Prostate gland (tissue), 2 donors: ENCODE results near the gene SOHLH1. TPM values are rescaled to one million over a fixed set of nuclear protein-coding genes. Genes with fewer than 3 reads are reported as not detected.
A peak's percentile ranks its signal among the peaks of the same experiment; 100 is the strongest.

Source experiments
- DNase-seq: peaks from one replicate; pipeline ENCODE4 v3.0.0-alpha.2; 2019; ENCODE audit warnings: low spot score
- H3K27ac ChIP-seq, 2 donors: fragments of 200-600 bp; sonication (generic); 2 replicates each; pipeline ENCODE4 v1.5.1; 2017 to 2019
- H3K27me3 ChIP-seq: fragments of 200-600 bp; sonication (generic); replicated peaks from 2 replicates; pipeline ENCODE4 v1.5.1; 2019; ENCODE audit not compliant: insufficient read depth
- H3K36me3 ChIP-seq, 2 donors: fragments of 200-600 bp; sonication (generic); 1 replicate in 1 of 2; 2 replicates in 1 of 2; pipeline versions ENCODE4 v1.5.1 to v1.8.1; 2017 to 2019
- H3K4me1 ChIP-seq: fragments of 200-600 bp; sonication (generic); replicated peaks from 2 replicates; pipeline ENCODE4 v1.5.1; 2019
- H3K4me3 ChIP-seq, 2 donors: fragments of 200-600 bp; sonication (generic); 2 replicates each; pipeline ENCODE4 v1.5.1; 2017 to 2019
- H3K9me3 ChIP-seq: fragments of 200-600 bp; sonication (generic); 2 replicates; pipeline ENCODE4 v1.5.1; 2017
- CTCF ChIP-seq, 4 experiments: fragments of 200-600 bp in 2 of 4; fragments of 450-650 bp in 2 of 4; sonication (generic) in 2 of 4; IDR thresholded peaks; 1 replicate in 3 of 4; 2 replicates in 1 of 4; pipeline ENCODE4 v1.5.1; 2016 to 2019; ENCODE audit warnings: antibody characterized with exemption in 4 of 4, mild to moderate bottlenecking in 2 of 4, moderate library complexity in 2 of 4
- POLR2A ChIP-seq: fragments of 450-650 bp; IDR thresholded peaks from one replicate; pipeline ENCODE4 v1.6.1; 2016; ENCODE audit warnings: antibody characterized with exemption, mild to moderate bottlenecking
- POLR2AphosphoS5 ChIP-seq: sonication (generic); formaldehyde crosslinking; IDR thresholded peaks from one replicate; pipeline ENCODE4 v1.6.1; 2017; ENCODE audit warnings: antibody characterized with exemption
- WGBS: methylation state at CpG from one replicate; pipeline ENCODE4 v1.1.5; 2018; 5-methylcytosine and 5-hydroxymethylcytosine counted together
- intact Hi-C: fragments of 100-400 bp; cut with DNase I; formaldehyde crosslinking; loops from one replicate; pipeline ENCODE4 v1.14.2; 2022
- total RNA-seq, 2 donors: library from RNA; depleted of rRNA; stranded (reverse); fragments of >200 nt; gene quantifications; one replicate each; pipeline ENCODE4 v1.1.0, GENCODE V29; 2016

The SOHLH1 gene
- total RNA-seq, 2 donors from 2014 or later = 16.8 TPM; not detected in 1

- Histone ChIP-seq H3K4me3 (peak within 1 kb of the TSS in 1 of 2 donors; percentile 16), H3K4me1 (peaks cover 4% of the 10 kb centered on the region), H3K27ac (no peak within 1 kb of the TSS), H3K36me3 (no peaks in the 10 kb centered on the region), H3K27me3 (peaks cover 13% of the 10 kb centered on the region), H3K9me3 (no peaks in the 10 kb centered on the region)
- TF ChIP-seq POLR2AphosphoS5 (no peak), POLR2A (no peak), CTCF (IDR thresholded peaks at IDR 0.05) (peak; percentile 72 to 94 (median 86))
- WGBS = 8% methylated on average over 62 of the region's 66 CpGs
- intact Hi-C loops = no loop called here
- peak; percentile 10 for DNase-seq
Observed at GRCh38 chr9:135701959-135702721, 2.9 kb upstream of the SOHLH1 start, which contains the start of gene KCNT1. Gene KCNT1, plus strand, starts transcription at chr9:135702185. Its CDS starts 74 bp downstream, at chr9:135702259.

- peaks cover 10% of the 10 kb centered on the region for H3K27me3 ChIP-seq
- no peak overlapping the region for H3K4me3 ChIP-seq
- H3K4me1 ChIP-seq = peaks cover 4% of the 10 kb centered on the region
- no peak overlapping the region for H3K27ac ChIP-seq
- intact Hi-C loops = no loop called here
- no peak for DNase-seq
- WGBS = 20% methylated on average over 38 of the region's 40 CpGs
- H3K9me3 ChIP-seq = no peaks in the 10 kb centered on the region
- no peak for TF ChIP-seq CTCF (IDR thresholded peaks at IDR 0.05)
- no peak for TF ChIP-seq POLR2AphosphoS5
- no peaks in the 10 kb centered on the region for H3K36me3 ChIP-seq
Observed at GRCh38 chr9:135701067-135701958, 2.0 kb upstream of the SOHLH1 start.

DNA sequence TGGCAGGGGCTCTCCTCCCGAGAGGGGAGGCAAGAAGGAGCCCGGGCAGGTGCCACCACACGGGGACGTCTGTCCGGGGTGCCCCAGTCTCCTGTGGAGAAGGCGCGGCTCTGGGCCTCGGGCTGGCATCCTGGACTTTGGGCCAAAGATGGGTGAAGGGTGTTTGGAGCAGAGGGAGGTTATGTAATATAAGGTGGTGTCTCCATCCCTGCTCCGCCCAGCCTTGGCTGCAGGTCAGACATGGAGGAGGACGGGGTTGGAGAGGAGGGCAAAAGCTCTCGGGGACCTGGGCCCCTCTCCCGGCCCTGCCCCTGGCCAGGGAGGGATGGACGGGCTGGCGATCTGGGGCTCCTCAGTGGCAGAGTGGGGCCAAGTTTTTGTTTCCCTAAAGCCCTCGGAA is 1.2 kb upstream of the SOHLH1 start:
- intact Hi-C loops = no loop called here
- no peaks in the 10 kb centered on the region for H3K36me3 ChIP-seq
- H3K9me3 ChIP-seq = no peaks in the 10 kb centered on the region
- H3K4me1 ChIP-seq = peaks cover 4% of the 10 kb centered on the region
- H3K4me3 ChIP-seq = no peak overlapping the region
- H3K27ac ChIP-seq = no peak overlapping the region
- no peak for DNase-seq
- 50% methylated on average over 15 of the region's 15 CpGs for WGBS
- TF ChIP-seq POLR2AphosphoS5 (no peak), CTCF (IDR thresholded peaks at IDR 0.05) (no peak), POLR2A (no peak)
- H3K27me3 ChIP-seq = peaks cover 7% of the 10 kb centered on the region

- Histone ChIP-seq H3K9me3 (no peaks in the 10 kb centered on the region), H3K36me3 (no peaks in the 10 kb centered on the region), H3K27ac (no peak overlapping the region), H3K4me1 (peaks cover 4% of the 10 kb centered on the region), H3K4me3 (no peak overlapping the region), H3K27me3 (peaks cover 7% of the 10 kb centered on the region)
- no peak for DNase-seq
- 68% methylated on average over 19 of the region's 19 CpGs for WGBS
- TF ChIP-seq CTCF (IDR thresholded peaks at IDR 0.05) (no peak), POLR2A (no peak), POLR2AphosphoS5 (no peak)
- intact Hi-C loops = no loop called here
Observed at GRCh38 chr9:135698767-135699166, 514 bp downstream of the SOHLH1 start.
